Measurements from ENCODE around the gene BDH1. TPM values are rescaled to one million over a fixed set of nuclear protein-coding genes. Genes with fewer than 3 reads are reported as not detected.

BDH1 gene
- polyA plus RNA-seq, 1 experiment: 6.1 TPM

DNA sequence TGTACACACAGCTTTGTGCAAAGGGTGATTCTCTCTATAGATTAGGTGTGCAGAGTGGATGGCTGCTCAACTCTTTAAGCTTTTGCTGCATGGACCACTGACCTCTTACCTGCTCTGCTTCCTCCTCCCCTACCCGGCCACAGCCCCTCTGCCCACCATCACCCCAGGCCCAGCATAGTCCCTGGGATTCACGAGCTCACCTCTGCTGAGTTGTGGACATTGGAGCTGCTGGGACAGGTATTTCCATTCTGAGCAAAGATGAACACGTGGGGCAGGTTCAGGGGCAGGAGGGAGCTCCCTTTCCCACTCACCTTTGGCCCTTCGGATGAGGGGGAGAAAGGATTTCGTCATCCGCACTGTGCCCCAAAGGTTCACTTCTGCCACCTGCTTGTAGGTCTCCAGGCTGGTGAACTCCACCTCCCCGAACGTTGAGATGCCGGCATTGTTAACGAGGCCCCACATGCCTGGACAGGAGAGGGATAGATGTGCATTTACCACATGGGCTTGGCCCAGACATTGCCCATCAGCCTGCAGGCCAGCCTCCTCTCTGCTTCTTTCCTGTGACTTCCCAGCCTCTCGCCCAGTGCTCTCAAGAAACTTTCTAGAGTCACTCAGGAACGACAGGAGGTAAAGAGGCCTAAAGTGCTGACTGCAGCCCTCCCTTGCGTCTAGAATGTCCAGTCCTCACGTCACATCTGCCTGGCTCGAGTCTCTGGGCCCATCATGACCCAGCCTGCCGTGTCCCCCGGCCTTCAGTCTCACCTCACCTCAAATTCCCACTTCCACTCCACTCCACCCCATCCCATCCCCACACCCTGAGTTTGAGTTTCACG, 41.6 kb downstream of the BDH1 start:
- Histone ChIP-seq H3K4me3 (ENCODE audit: low read depth, low read length) (no peak overlapping the region), H3K9me3 (ENCODE audit: control insufficient read depth, insufficient read depth, low read length) (peaks cover 6% of the 10 kb centered on the region; the same call in 1 of the 2 replicates), H3K27ac (ENCODE audit: low read depth, low read length) (no peak overlapping the region), H3K27me3 (ENCODE audit: control insufficient read depth, insufficient read depth, low read length) (no peaks in the 10 kb centered on the region)
- DNase-seq (ENCODE audit: low read depth, low spot score): no peak
- ChIA-PET POLR2A (no interaction called here), CTCF (interaction anchor here (1.2 to 6.6 kb wide), 3 partner anchors 257 to 293 kb away, joined by 3 to 74 read pairs (median 3); no protein-coding TSS in a partner anchor)
- TF ChIP-seq, protein P1, sequence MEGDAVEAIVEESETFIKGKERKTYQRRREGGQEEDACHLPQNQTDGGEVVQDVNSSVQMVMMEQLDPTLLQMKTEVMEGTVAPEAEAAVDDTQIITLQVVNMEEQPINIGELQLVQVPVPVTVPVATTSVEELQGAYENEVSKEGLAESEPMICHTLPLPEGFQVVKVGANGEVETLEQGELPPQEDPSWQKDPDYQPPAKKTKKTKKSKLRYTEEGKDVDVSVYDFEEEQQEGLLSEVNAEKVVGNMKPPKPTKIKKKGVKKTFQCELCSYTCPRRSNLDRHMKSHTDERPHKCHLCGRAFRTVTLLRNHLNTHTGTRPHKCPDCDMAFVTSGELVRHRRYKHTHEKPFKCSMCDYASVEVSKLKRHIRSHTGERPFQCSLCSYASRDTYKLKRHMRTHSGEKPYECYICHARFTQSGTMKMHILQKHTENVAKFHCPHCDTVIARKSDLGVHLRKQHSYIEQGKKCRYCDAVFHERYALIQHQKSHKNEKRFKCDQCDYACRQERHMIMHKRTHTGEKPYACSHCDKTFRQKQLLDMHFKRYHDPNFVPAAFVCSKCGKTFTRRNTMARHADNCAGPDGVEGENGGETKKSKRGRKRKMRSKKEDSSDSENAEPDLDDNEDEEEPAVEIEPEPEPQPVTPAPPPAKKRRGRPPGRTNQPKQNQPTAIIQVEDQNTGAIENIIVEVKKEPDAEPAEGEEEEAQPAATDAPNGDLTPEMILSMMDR (IDR thresholded peaks at IDR 0.05; ENCODE audit: low read depth, low read length): no peak

- POLR2A ChIA-PET: no interaction called here
- CTCF ChIA-PET: interaction anchor here (0.7 to 6.6 kb wide), 3 partner anchors 185 to 290 kb away, joined by 3 to 74 read pairs (median 3); no protein-coding TSS in a partner anchor
- H3K9me3 ChIP-seq (ENCODE audit: control insufficient read depth, insufficient read depth, low read length): peaks cover 6% of the 10 kb centered on the region; the same call in 1 of the 2 replicates
- H3K4me3 ChIP-seq (ENCODE audit: low read depth, low read length): no peak overlapping the region
- DNase-seq (ENCODE audit: low read depth, low spot score): no peak
- H3K27me3 ChIP-seq (ENCODE audit: control insufficient read depth, insufficient read depth, low read length): peaks cover 2% of the 10 kb centered on the region
- no peak overlapping the region for H3K27ac ChIP-seq (ENCODE audit: low read depth, low read length)
- TF ChIP-seq, protein P1 (IDR thresholded peaks at IDR 0.05; ENCODE audit: low read depth, low read length): no peak
These were observed 42.8 kb downstream of the BDH1 start for GRCh38 chr3:197512691-197513571.

DNA sequence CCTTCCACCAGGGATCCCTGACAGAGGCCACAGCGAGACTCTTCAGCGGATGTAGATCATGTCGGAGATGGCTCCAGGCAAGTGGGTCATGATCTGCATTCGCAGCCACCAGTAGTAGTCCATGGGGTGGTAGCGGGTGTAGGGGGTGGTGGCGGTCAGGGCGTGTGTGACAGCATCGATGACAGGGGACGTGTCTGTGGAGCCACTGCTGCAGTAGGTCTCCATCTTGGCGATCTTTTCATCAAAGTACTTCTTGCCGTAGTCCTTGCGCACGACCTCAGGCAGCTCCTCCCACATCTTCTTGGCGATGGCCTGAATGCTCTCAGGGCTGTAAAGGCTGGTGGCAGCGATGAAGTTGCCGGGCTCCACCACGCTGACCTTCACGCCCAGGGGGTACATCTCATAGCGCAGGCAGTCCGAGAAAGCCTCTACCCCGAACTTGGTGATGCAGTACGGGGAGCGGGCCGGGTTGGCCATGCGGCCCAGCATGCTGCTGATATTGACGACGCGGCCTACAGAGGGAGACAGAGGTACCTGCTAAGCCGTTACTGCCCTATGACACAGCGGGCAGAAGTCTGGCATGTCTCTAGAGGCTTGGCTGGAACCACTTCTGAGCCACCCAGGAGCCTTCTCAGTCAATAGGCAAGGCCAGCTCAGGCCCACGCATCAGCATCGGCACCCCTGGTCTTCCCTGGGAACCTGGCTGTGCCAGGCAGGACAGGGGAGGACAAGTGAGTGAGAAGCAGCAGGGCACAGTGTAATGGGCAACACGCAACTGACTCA, 43.7 kb downstream of the BDH1 start:
- DNase-seq (ENCODE audit: low read depth, low spot score): no peak
- Histone ChIP-seq H3K27me3 (ENCODE audit: control insufficient read depth, insufficient read depth, low read length) (peaks cover 5% of the 10 kb centered on the region), H3K4me3 (ENCODE audit: low read depth, low read length) (no peak overlapping the region), H3K9me3 (ENCODE audit: control insufficient read depth, insufficient read depth, low read length) (peaks cover 6% of the 10 kb centered on the region; the same call in 1 of the 2 replicates), H3K27ac (ENCODE audit: low read depth, low read length) (no peak overlapping the region)
- TF ChIP-seq, protein P1 (IDR thresholded peaks at IDR 0.05; ENCODE audit: low read depth, low read length): no peak
- CTCF ChIA-PET: interaction anchor here (1.0 to 6.6 kb wide), 3 partner anchors 9 to 288 kb away, joined by 3 to 74 read pairs (median 39); no protein-coding TSS in a partner anchor
- POLR2A ChIA-PET: no interaction called here

DNA sequence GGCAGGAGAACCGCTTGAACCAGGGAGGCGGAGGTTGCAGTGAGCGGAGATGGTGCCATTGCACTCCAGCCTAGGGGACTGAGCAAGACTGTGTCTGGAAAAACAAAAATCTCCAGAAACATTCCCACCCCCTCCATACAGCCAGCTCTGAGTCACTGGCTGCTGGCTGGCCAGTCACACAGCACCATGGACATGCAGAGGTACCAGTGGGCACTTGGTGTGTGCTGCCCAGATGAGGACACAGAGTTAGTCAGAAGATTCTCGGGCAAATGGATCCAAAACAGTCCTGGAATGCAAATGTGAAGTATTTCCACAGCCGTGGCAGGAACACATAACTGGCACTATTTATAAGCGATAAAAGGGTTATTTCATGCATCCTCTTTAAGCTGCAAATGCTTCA, 44.6 kb downstream of the BDH1 start:
- TF ChIP-seq, protein P1 (IDR thresholded peaks at IDR 0.05; ENCODE audit: low read depth, low read length): no peak

More for the DNA sequence above, 44.6 kb downstream of the BDH1 start:
- Histone ChIP-seq H3K27ac (ENCODE audit: low read depth, low read length) (no peak overlapping the region), H3K27me3 (ENCODE audit: control insufficient read depth, insufficient read depth, low read length) (peaks cover 5% of the 10 kb centered on the region), H3K9me3 (ENCODE audit: control insufficient read depth, insufficient read depth, low read length) (peaks cover 6% of the 10 kb centered on the region; the same call in 1 of the 2 replicates), H3K4me3 (ENCODE audit: low read depth, low read length) (no peak overlapping the region)
- CTCF ChIA-PET: interaction anchor here (1.0 to 6.6 kb wide), 4 partner anchors 10 to 287 kb away, joined by 3 to 74 read pairs (median 21); no protein-coding TSS in a partner anchor
- DNase-seq (ENCODE audit: low read depth, low spot score): no peak
- POLR2A ChIA-PET: interaction anchor here (0.7 kb wide), 1 partner anchor 259 kb away, joined by 3 read pairs; no protein-coding TSS in a partner anchor
